Body of pancreas (tissue), 4 donors: Measurements from ENCODE around the gene PFDN1. TPM values are rescaled to one million over a fixed set of nuclear protein-coding genes. Genes with fewer than 3 reads are reported as not detected.

Experiments used
- ATAC-seq: fragments of 150-250 bp; one replicate; pipeline ENCODE4 v1.9.1; 2016
- DNase-seq, 4 donors: peaks; one replicate each; pipeline ENCODE4 v3.0.0-alpha.2; 2019
- H3K27ac ChIP-seq, 4 donors: fragments of 200-600 bp; sonication (generic); 1 replicate in 3 of 4; 2 replicates in 1 of 4; pipeline versions ENCODE4 v1.5.1 to v1.6.1; 2016 to 2019; ENCODE audit warnings: mild to moderate bottlenecking in 1 of 4, mixed read lengths in 1 of 4, moderate library complexity in 1 of 4
- H3K27me3 ChIP-seq, 2 donors: fragments of 200-600 bp; sonication (generic); one replicate each; pipeline ENCODE4 v1.6.0; 2016; ENCODE audit warnings: mild to moderate bottlenecking in 1 of 2
- H3K36me3 ChIP-seq, 2 donors: fragments of 200-600 bp; sonication (generic); replicated peaks in 1 of 2; 2 replicates each; pipeline ENCODE4 v1.5.1; 2016; ENCODE audit warnings: low read depth in 2 of 2; ENCODE audit not compliant: insufficient read depth in 1 of 2
- H3K4me1 ChIP-seq: fragments of 200-600 bp; sonication (generic); one replicate; pipeline ENCODE4 v1.6.0; 2016
- H3K4me3 ChIP-seq, 2 donors: fragments of 200-600 bp; sonication (generic); 1 replicate in 1 of 2; 2 replicates in 1 of 2; pipeline ENCODE4 v1.5.1; 2016 to 2019
- H3K9me3 ChIP-seq, 3 donors: fragments of 200-600 bp; sonication (generic); 1 replicate in 2 of 3; 2 replicates in 1 of 3; pipeline ENCODE4 v1.5.1; 2016
- CTCF ChIP-seq, 7 experiments: fragments of 450-650 bp in 4 of 7; fragments of 200-600 bp in 3 of 7; sonication (generic) in 3 of 7; IDR thresholded peaks; one replicate each; pipeline ENCODE4 v1.5.1; 2016 to 2019; ENCODE audit warnings: antibody characterized with exemption in 7 of 7
- POLR2A ChIP-seq, 3 donors: fragments of 450-650 bp; IDR thresholded peaks; one replicate each; pipeline ENCODE4 v1.6.1; 2016; ENCODE audit warnings: antibody characterized with exemption in 3 of 3, mild to moderate bottlenecking in 2 of 3
- WGBS, 2 donors: methylation state at CpG; one replicate each; pipeline ENCODE4 v1.1.5; 2017; 5-methylcytosine and 5-hydroxymethylcytosine counted together
- intact Hi-C: fragments of 100-400 bp; cut with DNase I; formaldehyde crosslinking; loops from one replicate; pipeline ENCODE4 v1.15.1; 2023
- total RNA-seq, 2 donors: library from RNA; depleted of rRNA; stranded (reverse); fragments of >200 nt; gene quantifications; one replicate each; pipeline ENCODE4 v1.1.0, GENCODE V29; 2016

The PFDN1 gene
- total RNA-seq, 2 donors from 2014 or later: 37.6 to 54.1 TPM

DNA sequence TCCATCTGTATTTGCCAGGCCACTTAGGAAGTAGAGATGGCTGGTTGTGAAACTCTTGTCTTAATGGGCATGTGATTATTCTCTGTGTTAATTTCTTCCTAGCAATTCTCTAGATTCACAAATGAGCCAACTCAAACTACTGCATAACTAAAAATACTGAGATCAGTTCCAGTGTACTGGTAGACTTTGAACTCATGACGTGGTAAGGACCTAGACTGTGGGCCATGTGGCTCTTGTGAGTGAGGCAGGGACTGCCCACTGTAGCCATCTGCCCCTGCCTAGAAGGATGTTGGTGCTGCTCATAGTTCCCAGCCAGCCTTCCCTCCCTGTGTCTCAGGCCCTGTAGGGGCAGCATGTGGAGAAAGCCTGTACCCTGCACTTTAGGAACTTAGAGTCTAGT is 80.5 kb downstream of the PFDN1 start:
- 70 to 79% methylated on average over 1 of the region's 1 CpG for WGBS, 2 donors
- no peaks in the 10 kb centered on the region for H3K27me3 ChIP-seq
- intact Hi-C loops: no loop called here
- TF ChIP-seq CTCF (IDR thresholded peaks at IDR 0.05) (no peak), POLR2A (IDR thresholded peaks at IDR 0.05) (no peak)
- H3K4me3 ChIP-seq: no peak overlapping the region
- peak overlapping the region in 3 of 4 donors; percentile 4 to 82 (median 16) for H3K27ac ChIP-seq
- peaks cover 71% of the 10 kb centered on the region for H3K4me1 ChIP-seq
- ATAC-seq (no peak), DNase-seq (no peak)
- H3K36me3 ChIP-seq: no peaks in the 10 kb centered on the region
- H3K9me3 ChIP-seq: no peaks in the 10 kb centered on the region

DNA sequence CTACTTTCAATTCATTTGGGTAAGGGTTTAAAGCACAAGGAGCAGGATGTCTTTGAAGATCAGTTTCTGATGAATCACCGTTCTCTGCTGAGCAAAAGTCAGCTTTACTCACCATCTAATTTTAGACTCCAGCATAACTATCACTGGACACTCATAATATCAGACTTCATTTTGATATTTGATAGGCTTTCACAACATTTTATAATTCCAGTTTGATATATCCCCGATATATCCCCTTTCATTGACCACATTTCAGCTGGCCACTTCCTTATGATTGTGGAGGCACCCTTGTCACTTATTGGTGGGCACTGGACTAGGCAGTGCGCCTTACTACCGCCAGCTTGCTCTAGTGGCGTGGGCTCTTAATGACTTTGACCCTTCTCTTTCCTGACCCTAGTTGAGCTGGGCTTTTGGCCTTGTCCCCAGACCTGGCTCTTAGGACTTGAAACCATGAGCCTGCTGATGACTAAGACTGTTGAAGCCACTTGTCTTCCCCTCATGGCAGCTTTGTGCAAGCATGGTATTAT is 81.1 kb downstream of the PFDN1 start:
- H3K27me3 ChIP-seq: no peaks in the 10 kb centered on the region
- no peak for ATAC-seq
- no peak overlapping the region for H3K4me3 ChIP-seq
- H3K27ac ChIP-seq: peak overlapping the region; percentile 4 to 82 (median 36)
- no peaks in the 10 kb centered on the region for H3K9me3 ChIP-seq
- intact Hi-C loops: no loop called here
- peaks cover 77% of the 10 kb centered on the region for H3K4me1 ChIP-seq
- H3K36me3 ChIP-seq: no peaks in the 10 kb centered on the region
- DNase-seq: no peak
- WGBS, 2 donors: 91% methylated on average over 5 of the region's 5 CpGs
- TF ChIP-seq CTCF (IDR thresholded peaks at IDR 0.05) (no peak), POLR2A (IDR thresholded peaks at IDR 0.05) (no peak)

GRCh38 chr5:140220698-140221064 is 82.2 kb downstream of the PFDN1 start:
- TF ChIP-seq POLR2A (IDR thresholded peaks at IDR 0.05): no peak
- TF ChIP-seq CTCF (IDR thresholded peaks at IDR 0.05): no peak
- peaks cover 86% of the 10 kb centered on the region for H3K4me1 ChIP-seq
- DNase-seq (peak in 2 of 4 donors; percentile 46 to 58), ATAC-seq (no peak)
- H3K4me3 ChIP-seq: no peak overlapping the region
- H3K27me3 ChIP-seq: no peaks in the 10 kb centered on the region
- 48 to 82% methylated on average over 1 of the region's 1 CpG for WGBS, 2 donors
- peak overlapping the region; percentile 71 to 87 (median 82) for H3K27ac ChIP-seq
- intact Hi-C loops: no loop called here
- H3K9me3 ChIP-seq: no peaks in the 10 kb centered on the region
- H3K36me3 ChIP-seq: no peaks in the 10 kb centered on the region

- intact Hi-C loops: no loop called here
- Histone ChIP-seq H3K9me3 (no peaks in the 10 kb centered on the region), H3K27ac (peak overlapping the region; percentile 71 to 87 (median 82)), H3K4me1 (peaks cover 89% of the 10 kb centered on the region), H3K27me3 (no peaks in the 10 kb centered on the region), H3K4me3 (no peak overlapping the region), H3K36me3 (no peaks in the 10 kb centered on the region)
- TF ChIP-seq CTCF (IDR thresholded peaks at IDR 0.05) (no peak), POLR2A (IDR thresholded peaks at IDR 0.05) (no peak)
- DNase-seq (no peak), ATAC-seq (no peak)
- 39 to 51% methylated on average over 3 of the region's 3 CpGs for WGBS, 2 donors
Measured at GRCh38 chr5:140220032-140220697, 82.7 kb downstream of the PFDN1 start.
